K562 (cell line): Measurements from ENCODE around the gene CENPA. TPM values are rescaled to one million over a fixed set of nuclear protein-coding genes. Genes with fewer than 3 reads are reported as not detected.

Source experiments
- ATAC-seq: fragments of 200-7000 bp; cut with Tn5 transposase; 3 replicates; pipeline ENCODE4 v1.9.1; 2020; ENCODE audit warnings: moderate library complexity
- BruUV-seq: library from RNA; stranded (reverse); fragments of 400-500 nt; replicated peaks from 2 replicates; lab custom pipeline; 2021; lab: Mats Ljungman, UMichigan
- CTCF ChIA-PET: fragments of 300-600 bp; formaldehyde crosslinking; extraction: SDS; loops from one replicate; lab custom pipeline; 2021; ENCODE audit warnings: low intra/inter-chr PET ratio; lab: Yijun Ruan, JAX
- POLR2A ChIA-PET: fragments of 300-600, 350-650 bp; sonication (Branson Sonifier 250); formaldehyde crosslinking; extraction: SDS; loops from one replicate; lab custom pipeline; 2021; ENCODE audit warnings: antibody characterized with exemption, inconsistent platforms; lab: Yijun Ruan, JAX
- DNase-seq, 4 experiments: peaks; one replicate each; pipeline versions ENCODE4 v3.0.0 to v3.0.0-alpha.2; 2011 to 2018; ENCODE audit warnings: low spot score in 3 of 4, mixed read lengths in 3 of 4; ENCODE audit errors: extremely low read depth in 1 of 4
- FAIRE-seq: peaks from 2 replicates; lab custom pipeline; 2011; peaks lifted over from hg19 to GRCh38; lab: Jason Lieb, UNC
- H2AFZ ChIP-seq: 2 replicates; pipeline ENCODE4 v1.6.0; 2011; ENCODE audit warnings: low read depth, low read length, control low read depth, inconsistent platforms
- H3K27ac ChIP-seq: fragments of 200-600 bp; 3 replicates; pipeline ENCODE4 v1.8.0; 2011; ENCODE audit warnings: low read depth, mild to moderate bottlenecking, control low read depth, inconsistent platforms, low read length, moderate library complexity, mixed read lengths; ENCODE audit errors: extremely low read depth
- H3K27me3 ChIP-seq, 2 experiments: fragments of 300-600 bp in 1 of 2; 2 replicates in 1 of 2; 3 replicates in 1 of 2; pipeline versions ENCODE4 v1.6.0 to v1.8.0; 2011; ENCODE audit warnings: inconsistent platforms in 2 of 2, low read length in 2 of 2, mild to moderate bottlenecking in 1 of 2, mixed read lengths in 1 of 2, moderate library complexity in 1 of 2; ENCODE audit not compliant: control insufficient read depth in 2 of 2, insufficient read depth in 2 of 2
- H3K36me3 ChIP-seq: fragments of 300-600 bp; 3 replicates; pipeline ENCODE4 v1.8.0; 2011; ENCODE audit warnings: mild to moderate bottlenecking, low read length, inconsistent platforms; ENCODE audit not compliant: control insufficient read depth, insufficient read depth
- H3K4me1 ChIP-seq, 2 experiments: fragments of 200-600 bp in 1 of 2; replicated peaks in 1 of 2; 2 replicates in 1 of 2; 3 replicates in 1 of 2; pipeline versions ENCODE4 v1.5.1 to v1.8.0; 2011; ENCODE audit warnings: inconsistent platforms in 2 of 2, low read length in 2 of 2, mild to moderate bottlenecking in 1 of 2, mixed read lengths in 1 of 2, moderate library complexity in 1 of 2; ENCODE audit not compliant: control insufficient read depth in 2 of 2, insufficient read depth in 2 of 2
- H3K4me2 ChIP-seq: 2 replicates; pipeline ENCODE4 v1.6.1; 2011; ENCODE audit warnings: low read length, control low read depth, inconsistent platforms, mixed read lengths; ENCODE audit not compliant: insufficient read depth
- H3K4me3 ChIP-seq: fragments of 200-600 bp; sonication (generic), shearing (Covaris generic); 2 replicates; pipeline ENCODE4 v1.5.1; 2016; ENCODE audit warnings: control low read depth, inconsistent platforms
- H3K79me2 ChIP-seq: fragments of 200-600 bp; 3 replicates; pipeline ENCODE4 v1.8.0; 2011; ENCODE audit warnings: low read length, inconsistent platforms; ENCODE audit not compliant: control insufficient read depth, insufficient read depth
- H3K9ac ChIP-seq, 2 experiments: 2 replicates each; pipeline versions ENCODE4 v1.6.0 to v1.6.1; 2011; ENCODE audit warnings: low read depth in 2 of 2, low read length in 2 of 2, control low read depth in 1 of 2, inconsistent platforms in 1 of 2, mild to moderate bottlenecking in 1 of 2, mixed read lengths in 1 of 2; ENCODE audit not compliant: insufficient read depth in 1 of 2
- H3K9me1 ChIP-seq: one replicate; pipeline ENCODE4 v1.6.0; 2011; ENCODE audit warnings: inconsistent platforms, mild to moderate bottlenecking, low read length, moderate library complexity; ENCODE audit not compliant: control insufficient read depth, insufficient read depth
- H3K9me3 ChIP-seq: replicated peaks from 2 replicates; pipeline ENCODE4 v1.5.1; 2011; ENCODE audit warnings: low read depth, low read length, inconsistent platforms; ENCODE audit not compliant: control insufficient read depth, insufficient read depth
- H4K20me1 ChIP-seq: replicated peaks from 2 replicates; pipeline ENCODE4 v1.6.1; 2011; ENCODE audit warnings: low read length, inconsistent platforms, mixed read lengths; ENCODE audit not compliant: control insufficient read depth, insufficient read depth
- ADNP ChIP-seq: fragments of 200-800 bp; sonication (Bioruptor generic); IDR thresholded peaks from 2 replicates; pipeline ENCODE4 v1.6.1; 2016; ENCODE audit warnings: missing genetic modification characterization, missing compliant biosample characterization
- CBX2 ChIP-seq: fragments of 200-600 bp; sonication (generic); IDR thresholded peaks from one replicate; pipeline ENCODE4 v1.6.1; 2012; ENCODE audit warnings: mild to moderate bottlenecking, low read length, inconsistent platforms; ENCODE audit not compliant: insufficient read depth, poor library complexity, severe bottlenecking
- EZH2 ChIP-seq: IDR thresholded peaks from 2 replicates; pipeline ENCODE4 v1.6.1; 2012; ENCODE audit warnings: low read depth, mild to moderate bottlenecking, inconsistent platforms, low read length, borderline replicate concordance
- HEY1 ChIP-seq: fragments of 250-450 bp; sonication (Bioruptor Pico); IDR thresholded peaks from 2 replicates; pipeline ENCODE4 v1.5.0; 2020; ENCODE audit warnings: mild to moderate bottlenecking, moderate library complexity, borderline replicate concordance
- IRF2 ChIP-seq: sonication (generic); formaldehyde crosslinking; IDR thresholded peaks from 2 replicates; pipeline ENCODE4 v1.8.1; 2022; ENCODE audit warnings: mild to moderate bottlenecking, missing genetic modification reagents
- MECOM ChIP-seq: fragments of 250-450 bp; sonication (Bioruptor Pico); IDR thresholded peaks from 2 replicates; pipeline ENCODE4 v1.8.0; 2022; ENCODE audit warnings: inconsistent platforms
- NEUROD1 ChIP-seq: fragments of 150-350 bp; IDR thresholded peaks from 2 replicates; pipeline ENCODE4 v1.6.1; 2014; ENCODE audit warnings: borderline replicate concordance, low read length, low read depth; ENCODE audit not compliant: partially characterized antibody
- PREB ChIP-seq: sonication (generic); formaldehyde crosslinking; IDR thresholded peaks from 2 replicates; pipeline ENCODE4 v1.8.1; 2023; ENCODE audit warnings: mild to moderate bottlenecking, missing genetic modification reagents
- PYGO2 ChIP-seq: fragments of 450-650 bp; IDR thresholded peaks from 2 replicates; pipeline ENCODE4 v1.6.1; 2016; ENCODE audit warnings: mild to moderate bottlenecking, missing genetic modification characterization, moderate library complexity, missing compliant biosample characterization
- SMARCC2 ChIP-seq: fragments of 450-650 bp; IDR thresholded peaks from 2 replicates; pipeline ENCODE4 v1.6.1; 2017; ENCODE audit warnings: antibody characterized with exemption, moderate library complexity, mild to moderate bottlenecking, low read depth
- SREBF1 ChIP-seq: fragments of 150-350 bp; IDR thresholded peaks from 2 replicates; pipeline ENCODE4 v1.6.1; 2014; ENCODE audit warnings: antibody characterized with exemption, low read depth, low read length, borderline replicate concordance
- TAL1 ChIP-seq: fragments of 450-650 bp; IDR thresholded peaks from 2 replicates; pipeline ENCODE4 v1.6.1; 2016; ENCODE audit warnings: mild to moderate bottlenecking
- TBP ChIP-seq: optimal IDR thresholded peaks from 2 replicates; pipeline ENCODE3; 2011; ENCODE audit warnings: low read depth, low read length, improper control_type of control experiment
- ZNF212 ChIP-seq: fragments of 450-650 bp; formaldehyde crosslinking; IDR thresholded peaks from 2 replicates; pipeline ENCODE4 v1.4.0; 2020; ENCODE audit warnings: mild to moderate bottlenecking
- ZNF282 ChIP-seq: sonication (generic); formaldehyde crosslinking; IDR thresholded peaks from 2 replicates; pipeline ENCODE4 v1.8.1; 2023; ENCODE audit warnings: missing genetic modification reagents
- WGBS: fragments of 100-300 bp; shearing (Covaris generic); methylation state at CpG from one replicate; pipeline ENCODE4 v1.1.6; 2016; ENCODE audit warnings: low coverage, mixed read lengths; ENCODE audit not compliant: insufficient coverage; ENCODE audit errors: missing lambda C conversion rate; 5-methylcytosine and 5-hydroxymethylcytosine counted together
- in situ Hi-C: fragments of 300-500 bp; cut with MboI; formaldehyde crosslinking; loops from 4 replicates; pipeline ENCODE4 v1.15.0; 2018; ENCODE audit warnings: inconsistent platforms, mixed read lengths
- intact Hi-C: fragments of 100-400 bp; cut with micrococcal nuclease; formaldehyde crosslinking; loops from 2 replicates; pipeline ENCODE4 v1.14.2; 2022
- polyA plus RNA-seq, 8 experiments: library from polyadenylated mRNA; depleted of rRNA in 4 of 8; stranded (reverse) in 5 of 8; unstranded in 3 of 8; fragments of >200 nt; fragmentation: Nextera tagmentation in 2 of 8; fragmentation: Illumina TruSeq in 1 of 8; extraction: Ambion mirVana in 2 of 8; extraction: Trizol in 1 of 8; gene quantifications; 2 replicates each; pipeline versions ENCODE4 v1.2.1 to v1.2.3, GENCODE V29; 2011 to 2014; ENCODE audit warnings: inconsistent platforms in 1 of 8, missing spikeins in 1 of 8
- total RNA-seq, 7 experiments: library from RNA; depleted of rRNA in 6 of 7; stranded (reverse); fragments of >200 nt in 6 of 7; fragmentation: Illumina TruSeq in 2 of 7; extraction: Trizol in 2 of 7; gene quantifications; 2 replicates each; pipeline versions ENCODE4 v1.2.1 to v1.2.3, GENCODE V29; 2011 to 2021; ENCODE audit warnings: low replicate concordance in 1 of 7
- TF ChIP-seq, protein P1 (sequence below), 2 experiments: fragments of 450-650 bp in 1 of 2; sonication (generic) in 1 of 2; formaldehyde crosslinking in 1 of 2; IDR thresholded peaks in 1 of 2; conservative IDR thresholded peaks in 1 of 2; 2 replicates each; pipeline versions ENCODE4 v1.6.1 to v1.8.1; 2016 to 2023; ENCODE audit warnings: mild to moderate bottlenecking in 2 of 2, moderate library complexity in 2 of 2, inconsistent platforms in 1 of 2, missing genetic modification reagents in 1 of 2
- TF ChIP-seq, protein P2 (sequence below): sonication (generic); formaldehyde crosslinking; IDR thresholded peaks from 2 replicates; pipeline ENCODE4 v1.8.0; 2022; ENCODE audit warnings: mild to moderate bottlenecking, missing genetic modification reagents, borderline replicate concordance

Gene CENPA
- total and polyA plus RNA-seq, 9 of the 15 experiments (the other 6 are each of a cell fraction or from before 2014, with no cell fraction given): 11.3 to 61.7 (median 44.7) TPM

DNA sequence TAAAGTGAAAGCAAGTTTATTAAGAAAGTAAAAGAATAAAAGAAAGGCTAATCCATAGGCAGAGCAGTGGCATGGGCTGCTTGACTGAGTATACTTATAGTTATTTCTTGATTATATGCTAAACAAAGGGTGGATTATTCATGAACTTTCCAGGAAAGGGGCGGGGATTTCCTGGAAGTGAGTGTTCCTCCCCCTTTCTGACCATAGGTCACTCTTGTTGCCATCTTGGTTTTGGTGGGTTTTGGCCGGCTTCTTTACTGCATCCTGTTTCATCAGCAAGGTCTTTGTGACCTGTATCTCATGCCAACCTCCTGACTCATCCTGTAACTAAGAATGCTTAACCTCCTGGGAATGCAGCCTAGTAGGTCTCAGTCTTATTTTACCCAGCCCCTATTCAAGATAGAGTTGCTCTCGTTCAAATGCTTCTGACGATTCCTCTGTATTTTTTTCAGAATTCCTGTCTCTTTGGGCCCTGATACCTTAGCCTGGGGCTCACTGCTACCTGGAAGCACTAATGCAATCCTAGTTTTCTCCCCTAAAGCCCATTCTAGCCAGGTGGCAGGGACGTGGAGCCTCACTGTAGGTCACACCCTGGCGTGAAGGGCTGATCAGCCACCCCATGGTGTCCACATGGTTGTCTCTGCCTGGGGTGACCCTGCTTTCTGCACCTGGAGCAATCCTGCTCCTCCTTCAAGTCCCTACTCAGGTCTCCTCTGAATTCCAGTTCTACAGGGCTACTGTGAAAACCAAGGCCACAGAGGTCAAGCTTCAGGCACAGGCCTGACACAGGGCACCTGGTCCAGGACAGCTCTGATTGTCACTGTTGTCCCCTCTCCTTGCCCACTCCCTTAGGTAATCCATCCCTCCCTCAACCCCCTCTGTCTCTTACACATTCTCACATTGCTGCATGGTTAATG, 27.7 kb upstream of the CENPA start:
- peaks cover 8 to 32% of the 10 kb centered on the region in 2 experiments for H3K4me1 ChIP-seq
- H3K4me3 ChIP-seq: no peak overlapping the region
- no peaks in the 10 kb centered on the region for H3K9me1 ChIP-seq
- in situ Hi-C loops: no loop called here
- 25% methylated on average over 6 of the region's 6 CpGs for WGBS
- ATAC-seq (peak; percentile 81), DNase-seq (peak in 1 of 4 experiments; percentile 92), FAIRE-seq (peak; percentile 88)
- TSS peak; percentile 98 for BruUV-seq
- intact Hi-C loops: no loop called here
- H4K20me1 ChIP-seq: no peaks in the 10 kb centered on the region
- ChIA-PET CTCF (no interaction called here), POLR2A (interaction anchor here (0.5 to 0.6 kb wide), 2 partner anchors 9 to 86 kb away, joined by 4 read pairs; no protein-coding TSS in a partner anchor)
- H3K4me2 ChIP-seq: peak overlapping the region; percentile 79
- no peaks in the 10 kb centered on the region for H3K27me3 ChIP-seq
- H3K27ac ChIP-seq: peak overlapping the region; percentile 100
- H3K79me2 ChIP-seq: no peaks in the 10 kb centered on the region
- H3K36me3 ChIP-seq: no peaks in the 10 kb centered on the region; the same call in 2 of the 3 replicates
- H2AFZ ChIP-seq: peak overlapping the region; percentile 82
- H3K9ac ChIP-seq: peak overlapping the region; percentile 85 to 88; a peak in 3 of 4 replicates
- H3K9me3 ChIP-seq: no peaks in the 10 kb centered on the region
- TF ChIP-seq HEY1 (no peak), ADNP (no peak), ZNF212 (no peak), NEUROD1 (peak; percentile 24), PYGO2 (tag) (peak; percentile 70), PREB (CRISPR knock-in tag) (no peak), ZNF282 (CRISPR knock-in tag) (no peak), TAL1 (no peak; the same call in 1 of the 2 replicates), MECOM (CRISPR knock-in tag) (no peak; the same call in none of the 2 replicates), EZH2 (no peak), TBP (no peak), CBX2 (no peak), SREBF1 (no peak), SMARCC2 (no peak), IRF2 (CRISPR knock-in tag) (no peak)
- TF ChIP-seq, protein P1, sequence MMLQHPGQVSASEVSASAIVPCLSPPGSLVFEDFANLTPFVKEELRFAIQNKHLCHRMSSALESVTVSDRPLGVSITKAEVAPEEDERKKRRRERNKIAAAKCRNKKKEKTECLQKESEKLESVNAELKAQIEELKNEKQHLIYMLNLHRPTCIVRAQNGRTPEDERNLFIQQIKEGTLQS (IDR thresholded peaks at IDR 0.05): peak; percentile 99
- TF ChIP-seq, protein P1 (CRISPR knock-in tag; conservative IDR thresholded peaks at IDR 0.05): peak; percentile 90; the same call in 1 of the 2 replicates
- TF ChIP-seq, protein P2, sequence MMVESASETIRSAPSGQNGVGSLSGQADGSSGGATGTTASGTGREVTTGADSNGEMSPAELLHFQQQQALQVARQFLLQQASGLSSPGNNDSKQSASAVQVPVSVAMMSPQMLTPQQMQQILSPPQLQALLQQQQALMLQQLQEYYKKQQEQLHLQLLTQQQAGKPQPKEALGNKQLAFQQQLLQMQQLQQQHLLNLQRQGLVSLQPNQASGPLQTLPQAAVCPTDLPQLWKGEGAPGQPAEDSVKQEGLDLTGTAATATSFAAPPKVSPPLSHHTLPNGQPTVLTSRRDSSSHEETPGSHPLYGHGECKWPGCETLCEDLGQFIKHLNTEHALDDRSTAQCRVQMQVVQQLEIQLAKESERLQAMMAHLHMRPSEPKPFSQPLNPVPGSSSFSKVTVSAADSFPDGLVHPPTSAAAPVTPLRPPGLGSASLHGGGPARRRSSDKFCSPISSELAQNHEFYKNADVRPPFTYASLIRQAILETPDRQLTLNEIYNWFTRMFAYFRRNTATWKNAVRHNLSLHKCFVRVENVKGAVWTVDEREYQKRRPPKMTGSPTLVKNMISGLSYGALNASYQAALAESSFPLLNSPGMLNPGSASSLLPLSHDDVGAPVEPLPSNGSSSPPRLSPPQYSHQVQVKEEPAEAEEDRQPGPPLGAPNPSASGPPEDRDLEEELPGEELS: no peak
